ENCODE results near the gene PIGC.

GRCh38 chr1:172448995-172449584, 5.2 kb upstream of the PIGC start:
- TF ChIP-seq CTCF (IDR thresholded peaks at IDR 0.05) = no peak
- no peak for TF ChIP-seq ZFX (IDR thresholded peaks at IDR 0.05; ENCODE audit: borderline replicate concordance)
